Nephron progenitor cell (in vitro differentiated cells): ENCODE measurements around the gene SSBP4.

ENCODE experiments used
- DNase-seq: peaks from one replicate; pipeline ENCODE4 v3.0.0; 2021
- H3K27ac Mint-ChIP-seq: 2 replicates; pipeline ENCODE4 v1.8.0; 2021; ENCODE audit warnings: mild to moderate bottlenecking, moderate library complexity, mixed read lengths
- H3K27me3 Mint-ChIP-seq: 2 replicates; pipeline ENCODE4 v1.8.0; 2021; ENCODE audit warnings: mild to moderate bottlenecking, low read depth, mixed read lengths; ENCODE audit not compliant: poor library complexity
- H3K36me3 Mint-ChIP-seq: 2 replicates; pipeline ENCODE4 v1.8.0; 2021; ENCODE audit warnings: low read depth, mixed read lengths
- H3K4me1 Mint-ChIP-seq: 2 replicates; pipeline ENCODE4 v1.8.0; 2021; ENCODE audit warnings: mixed read lengths
- H3K4me3 Mint-ChIP-seq: 2 replicates; pipeline ENCODE4 v1.8.0; 2021; ENCODE audit warnings: mild to moderate bottlenecking, moderate library complexity, mixed read lengths
- H3K9me3 Mint-ChIP-seq: 2 replicates; pipeline ENCODE4 v1.8.0; 2021; ENCODE audit warnings: mild to moderate bottlenecking, moderate library complexity, mixed read lengths
- TF ChIP-seq, protein P1 (sequence below): fragments of 200-600 bp; sonication (generic); IDR thresholded peaks from 2 replicates; pipeline ENCODE4 v1.5.0; 2021; ENCODE audit warnings: antibody characterized with exemption

The SSBP4 gene

DNA sequence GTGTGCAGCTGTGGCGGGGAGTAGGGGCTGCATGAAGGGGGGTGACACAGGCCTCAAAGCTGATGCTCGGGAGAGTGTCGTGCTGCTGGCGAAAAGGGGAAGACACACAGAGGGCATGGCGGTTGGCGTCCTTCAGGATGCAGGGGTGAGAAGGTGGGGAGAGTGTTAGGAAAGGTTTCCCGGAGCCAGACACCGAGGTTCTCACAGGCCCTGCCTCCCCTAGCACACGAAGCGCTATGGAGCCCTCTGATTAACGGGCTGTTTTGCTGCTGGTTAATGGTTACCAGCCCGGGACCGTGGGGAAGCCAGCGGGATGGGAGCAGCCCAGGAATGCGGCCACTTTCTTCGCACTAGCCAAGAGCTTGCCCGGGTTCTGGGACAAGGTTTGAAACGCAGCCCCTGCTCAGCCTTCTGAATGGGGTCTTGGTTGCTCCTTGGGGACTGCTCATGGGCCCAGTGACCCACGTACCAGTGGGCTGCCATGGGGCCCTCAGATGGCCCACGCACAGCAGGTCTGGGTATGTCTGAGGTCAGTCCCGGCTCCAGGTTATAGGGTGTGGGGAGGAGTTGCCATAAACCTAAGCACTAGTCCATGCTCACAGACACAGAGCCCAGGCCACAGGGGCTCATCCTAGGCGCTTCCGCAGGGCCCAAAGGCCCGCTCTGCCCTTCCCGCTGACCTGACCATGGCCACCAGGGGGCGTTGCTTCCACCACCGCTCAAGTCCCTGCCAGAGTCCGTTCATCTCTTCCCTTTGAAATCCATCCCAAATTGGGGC, 50.1 kb downstream of the SSBP4 start:
- Mint-ChIP-seq H3K27me3 (no peaks in the 10 kb centered on the region), H3K36me3 (peaks cover 3% of the 10 kb centered on the region), H3K4me1 (peaks cover 42% of the 10 kb centered on the region), H3K4me3 (no peak overlapping the region), H3K27ac (no peak overlapping the region), H3K9me3 (no peaks in the 10 kb centered on the region)
- TF ChIP-seq, protein P1, sequence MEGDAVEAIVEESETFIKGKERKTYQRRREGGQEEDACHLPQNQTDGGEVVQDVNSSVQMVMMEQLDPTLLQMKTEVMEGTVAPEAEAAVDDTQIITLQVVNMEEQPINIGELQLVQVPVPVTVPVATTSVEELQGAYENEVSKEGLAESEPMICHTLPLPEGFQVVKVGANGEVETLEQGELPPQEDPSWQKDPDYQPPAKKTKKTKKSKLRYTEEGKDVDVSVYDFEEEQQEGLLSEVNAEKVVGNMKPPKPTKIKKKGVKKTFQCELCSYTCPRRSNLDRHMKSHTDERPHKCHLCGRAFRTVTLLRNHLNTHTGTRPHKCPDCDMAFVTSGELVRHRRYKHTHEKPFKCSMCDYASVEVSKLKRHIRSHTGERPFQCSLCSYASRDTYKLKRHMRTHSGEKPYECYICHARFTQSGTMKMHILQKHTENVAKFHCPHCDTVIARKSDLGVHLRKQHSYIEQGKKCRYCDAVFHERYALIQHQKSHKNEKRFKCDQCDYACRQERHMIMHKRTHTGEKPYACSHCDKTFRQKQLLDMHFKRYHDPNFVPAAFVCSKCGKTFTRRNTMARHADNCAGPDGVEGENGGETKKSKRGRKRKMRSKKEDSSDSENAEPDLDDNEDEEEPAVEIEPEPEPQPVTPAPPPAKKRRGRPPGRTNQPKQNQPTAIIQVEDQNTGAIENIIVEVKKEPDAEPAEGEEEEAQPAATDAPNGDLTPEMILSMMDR = peak; percentile 68
- peak; percentile 79 for DNase-seq

GRCh38 chr19:18470787-18471186, 51.6 kb downstream of the SSBP4 start:
- Mint-ChIP-seq H3K4me1 (peaks cover 35% of the 10 kb centered on the region), H3K4me3 (no peak overlapping the region), H3K27ac (peak overlapping the region; percentile 16), H3K27me3 (no peaks in the 10 kb centered on the region), H3K9me3 (no peaks in the 10 kb centered on the region), H3K36me3 (no peaks in the 10 kb centered on the region)
- TF ChIP-seq, protein P1 = no peak
- no peak for DNase-seq

GRCh38 chr19:18473003-18473705, 54.0 kb downstream of the SSBP4 start:
- Mint-ChIP-seq H3K36me3 (peaks cover 7% of the 10 kb centered on the region), H3K27ac (no peak overlapping the region), H3K4me1 (peaks cover 47% of the 10 kb centered on the region), H3K4me3 (no peak overlapping the region), H3K9me3 (peaks cover 5% of the 10 kb centered on the region), H3K27me3 (no peaks in the 10 kb centered on the region)
- DNase-seq = no peak
- TF ChIP-seq, protein P1 = no peak

GRCh38 chr19:18473706-18474087, 54.5 kb downstream of the SSBP4 start:
- DNase-seq = no peak
- Mint-ChIP-seq H3K36me3 (peaks cover 7% of the 10 kb centered on the region), H3K27me3 (peaks cover under 1% of the 10 kb centered on the region), H3K4me3 (no peak overlapping the region), H3K4me1 (peaks cover 48% of the 10 kb centered on the region), H3K9me3 (peaks cover 5% of the 10 kb centered on the region), H3K27ac (no peak overlapping the region)
- TF ChIP-seq, protein P1 = no peak

DNA sequence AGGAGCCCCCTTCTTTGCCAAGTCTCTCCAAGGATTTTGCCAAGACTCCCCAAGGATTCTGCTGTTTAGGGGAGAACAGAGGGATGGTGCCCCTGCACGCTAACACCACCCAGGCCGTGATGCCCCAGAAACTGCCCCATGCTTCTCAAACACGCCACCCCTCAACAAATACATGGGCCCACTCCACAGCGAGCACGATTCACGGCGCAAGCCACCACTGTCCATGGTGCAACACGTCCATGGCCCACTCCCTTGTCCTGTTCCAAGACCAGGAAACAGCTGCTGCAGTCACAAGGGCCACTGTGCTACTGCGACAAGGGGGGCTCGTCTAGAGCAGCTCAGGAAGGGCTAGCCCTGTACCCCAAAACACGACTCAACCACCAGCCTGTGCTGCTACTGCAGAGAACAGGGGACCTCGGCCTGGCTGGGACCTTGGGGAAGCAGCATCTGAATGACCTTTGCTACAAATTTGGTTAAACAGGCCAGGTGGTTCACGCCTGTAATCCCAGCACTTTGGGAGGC, 55.2 kb downstream of the SSBP4 start:
- Mint-ChIP-seq H3K4me1 (peaks cover 55% of the 10 kb centered on the region), H3K27ac (no peak overlapping the region)

More for the DNA sequence above, 55.2 kb downstream of the SSBP4 start:
- peaks cover 7% of the 10 kb centered on the region for H3K36me3 Mint-ChIP-seq
- H3K4me3 Mint-ChIP-seq = no peak overlapping the region
- H3K9me3 Mint-ChIP-seq = peaks cover 5% of the 10 kb centered on the region
- TF ChIP-seq, protein P1 = no peak
- DNase-seq = no peak
- H3K27me3 Mint-ChIP-seq = peaks cover 2% of the 10 kb centered on the region
